C4-2B (cell line): ENCODE results near the gene HDAC4.

ENCODE experiments used
- H3K27ac ChIP-seq: fragments of 450-650 bp; 2 replicates; pipeline ENCODE4 v1.5.1; 2017
- ZFX ChIP-seq: fragments of 450-650 bp; IDR thresholded peaks from 2 replicates; pipeline ENCODE4 v1.6.1; 2017
- TF ChIP-seq, protein P1 (sequence below): fragments of 450-650 bp; conservative IDR thresholded peaks from 2 replicates; pipeline ENCODE4 v1.5.1; 2017; ENCODE audit warnings: mild to moderate bottlenecking

Gene HDAC4

DNA sequence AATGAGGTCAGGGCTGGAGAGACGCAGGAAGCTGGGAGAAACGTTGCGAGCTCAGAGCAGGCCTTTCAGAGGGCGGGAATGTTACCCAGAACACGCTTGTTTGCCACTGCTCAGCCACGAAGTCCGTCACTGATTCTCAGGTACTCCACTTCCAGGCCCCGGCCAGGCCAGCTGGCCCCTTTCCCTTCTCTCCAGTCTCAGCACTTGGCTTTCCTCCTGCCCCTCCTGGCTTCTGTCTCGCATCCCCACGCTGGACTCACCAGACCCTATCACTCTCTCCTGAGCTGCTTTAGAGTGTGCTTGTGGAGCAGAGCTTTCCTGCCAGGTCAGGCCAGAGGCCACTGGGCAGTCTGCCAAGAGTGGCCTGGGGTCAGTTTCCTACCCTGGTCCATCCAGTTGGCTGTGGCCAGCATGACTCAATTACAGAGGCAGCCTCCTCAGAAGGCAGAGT is 401.5 kb downstream of the HDAC4 start:
- no peak for TF ChIP-seq ZFX
- TF ChIP-seq, protein P1, sequence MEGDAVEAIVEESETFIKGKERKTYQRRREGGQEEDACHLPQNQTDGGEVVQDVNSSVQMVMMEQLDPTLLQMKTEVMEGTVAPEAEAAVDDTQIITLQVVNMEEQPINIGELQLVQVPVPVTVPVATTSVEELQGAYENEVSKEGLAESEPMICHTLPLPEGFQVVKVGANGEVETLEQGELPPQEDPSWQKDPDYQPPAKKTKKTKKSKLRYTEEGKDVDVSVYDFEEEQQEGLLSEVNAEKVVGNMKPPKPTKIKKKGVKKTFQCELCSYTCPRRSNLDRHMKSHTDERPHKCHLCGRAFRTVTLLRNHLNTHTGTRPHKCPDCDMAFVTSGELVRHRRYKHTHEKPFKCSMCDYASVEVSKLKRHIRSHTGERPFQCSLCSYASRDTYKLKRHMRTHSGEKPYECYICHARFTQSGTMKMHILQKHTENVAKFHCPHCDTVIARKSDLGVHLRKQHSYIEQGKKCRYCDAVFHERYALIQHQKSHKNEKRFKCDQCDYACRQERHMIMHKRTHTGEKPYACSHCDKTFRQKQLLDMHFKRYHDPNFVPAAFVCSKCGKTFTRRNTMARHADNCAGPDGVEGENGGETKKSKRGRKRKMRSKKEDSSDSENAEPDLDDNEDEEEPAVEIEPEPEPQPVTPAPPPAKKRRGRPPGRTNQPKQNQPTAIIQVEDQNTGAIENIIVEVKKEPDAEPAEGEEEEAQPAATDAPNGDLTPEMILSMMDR: no peak
- no peak overlapping the region for H3K27ac ChIP-seq

DNA sequence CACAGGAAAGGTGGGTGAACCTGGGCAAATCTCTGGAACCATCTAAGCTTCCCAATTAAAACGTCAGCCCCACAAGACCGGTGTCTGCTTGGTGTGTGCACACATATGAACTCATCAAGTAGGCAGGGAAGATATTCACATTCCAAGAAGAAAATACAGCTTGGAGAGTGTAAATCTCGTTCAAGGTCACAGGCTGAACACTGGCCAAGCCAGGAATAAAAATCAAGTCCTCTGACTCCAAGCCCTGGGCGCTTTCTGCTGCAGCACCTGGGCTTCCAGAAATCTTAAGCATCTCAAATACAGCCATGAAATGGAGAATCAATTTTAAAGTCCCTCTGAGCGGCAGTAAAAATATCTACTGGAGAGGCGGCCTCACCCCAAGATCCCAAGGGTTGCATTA is 402.0 kb downstream of the HDAC4 start:
- no peak overlapping the region for H3K27ac ChIP-seq
- TF ChIP-seq, protein P1: no peak
- no peak for TF ChIP-seq ZFX
